Hindlimb muscle (tissue), 1 donor: Measurements from ENCODE around the gene TPRN. TPM values are rescaled to one million over a fixed set of nuclear protein-coding genes. Genes with fewer than 3 reads are reported as not detected.

ENCODE experiments used
- DNase-seq: peaks from one replicate; pipeline ENCODE4 v3.0.0-alpha.2; 2013
- polyA plus RNA-seq: library from polyadenylated mRNA; unstranded; fragments of 120-200 nt; gene quantifications from one replicate; pipeline ENCODE4 v1.2.1, GENCODE V29; 2013; ENCODE audit not compliant: insufficient read length

TPRN gene
- polyA plus RNA-seq, 1 donor = 14.0 TPM

DNA sequence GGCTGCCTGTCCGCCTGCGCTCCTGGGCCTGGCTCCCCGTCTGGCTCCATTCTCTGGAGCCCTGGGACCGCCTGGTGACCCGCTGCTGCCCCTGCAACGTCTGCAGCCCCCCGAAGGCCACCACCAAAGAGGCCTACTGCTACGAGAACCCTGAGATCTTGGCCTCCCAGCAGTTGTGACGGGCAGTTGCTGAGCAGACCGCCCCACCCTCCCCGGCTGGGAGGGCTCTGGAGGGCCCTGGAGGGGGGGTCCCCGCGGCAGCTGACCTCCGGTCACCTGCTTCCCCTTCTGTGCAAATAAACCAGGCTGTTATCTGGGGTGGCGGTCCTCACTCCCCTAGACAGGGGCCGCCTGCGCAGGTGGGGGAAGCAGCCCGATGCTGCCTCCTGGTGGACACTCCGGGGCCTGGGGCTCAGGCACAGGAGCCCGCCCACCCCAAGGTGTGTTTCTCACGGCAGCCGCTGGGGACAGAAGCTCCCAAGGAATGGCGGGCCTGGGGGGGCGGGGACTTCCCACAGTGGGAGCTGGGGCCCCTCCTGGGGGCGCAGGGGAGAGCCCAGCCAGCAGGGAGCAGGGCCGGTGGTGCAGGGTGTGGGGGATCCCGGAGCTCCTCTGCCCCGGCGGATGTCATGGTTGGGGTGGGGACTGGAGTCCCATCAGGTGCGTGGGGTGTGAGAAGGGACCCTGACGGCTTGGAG lies 35.8 kb upstream of the TPRN start:
- DNase-seq = peak; percentile 76

DNA sequence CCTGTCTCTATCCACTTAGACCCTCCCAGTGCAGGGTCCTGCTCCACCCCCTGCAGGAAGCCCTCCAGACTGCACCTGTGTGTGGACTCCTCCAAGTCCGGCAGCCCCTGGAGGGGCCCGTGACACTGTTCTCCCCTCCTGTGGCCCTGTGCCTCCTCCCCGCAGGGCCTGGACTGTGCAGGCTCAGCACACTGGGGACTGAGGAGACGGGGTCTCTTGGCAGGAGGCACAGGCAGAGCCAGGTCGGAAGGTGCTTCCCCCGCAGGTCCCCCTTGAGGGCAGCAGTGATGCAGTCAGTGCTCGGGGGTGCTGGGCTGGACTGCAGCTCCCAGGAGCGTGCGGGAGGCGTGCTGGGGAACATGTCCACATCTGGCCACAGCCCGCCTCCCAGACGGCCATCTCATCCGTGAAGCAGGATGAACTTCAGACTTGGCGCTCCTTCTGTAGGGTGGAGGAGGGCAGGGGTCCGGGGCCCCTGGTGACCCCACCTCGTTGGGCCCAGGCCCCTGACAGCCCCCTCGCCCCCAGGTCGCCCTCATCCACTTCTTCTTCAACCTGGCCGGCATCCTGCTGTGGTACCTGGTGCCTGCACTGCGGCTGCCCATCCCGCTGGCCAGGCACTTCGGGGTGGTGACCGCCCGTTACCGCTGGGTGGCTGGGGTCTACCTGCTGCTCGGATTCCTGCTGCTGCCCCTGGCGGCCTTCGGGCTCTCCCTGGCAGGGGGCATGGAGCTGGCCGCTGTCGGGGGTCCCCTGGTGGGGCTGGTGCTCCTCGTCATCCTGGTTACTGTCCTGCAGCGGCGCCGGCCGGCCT lies 35.1 kb upstream of the TPRN start:
- DNase-seq = no peak

DNA sequence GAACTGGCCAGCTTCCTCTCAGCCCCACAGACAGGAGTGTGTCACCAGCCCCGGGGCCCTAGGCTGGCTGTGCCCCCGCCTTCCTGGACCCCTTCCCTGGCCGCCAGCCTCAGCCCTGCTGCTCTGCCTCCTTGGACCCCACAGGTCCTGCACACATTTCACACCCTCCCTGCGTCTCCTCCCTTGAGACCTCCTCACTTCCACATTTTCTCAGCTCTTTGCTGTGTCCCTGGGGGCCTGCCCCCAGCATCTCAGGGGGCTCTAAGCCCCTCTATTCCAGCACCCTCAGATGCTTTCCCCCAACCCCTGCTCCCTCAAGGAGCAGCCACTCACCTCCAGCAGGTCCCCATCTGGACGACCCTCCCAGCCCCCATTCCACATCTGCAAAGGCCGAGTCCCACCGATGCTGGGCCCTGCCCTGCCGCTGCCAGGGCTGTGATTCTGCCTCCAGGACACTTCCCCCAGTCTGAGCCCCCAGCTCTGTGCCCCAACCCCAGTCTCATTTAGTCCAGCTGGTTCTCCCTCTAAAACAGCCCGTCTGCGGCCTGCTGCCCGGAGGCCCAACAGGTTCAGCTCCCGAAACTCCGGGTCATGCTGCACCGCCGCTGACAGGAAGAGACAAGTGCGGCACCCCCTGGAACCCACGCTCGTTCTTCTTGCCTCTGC lies 34.4 kb upstream of the TPRN start:
- DNase-seq = no peak

DNA sequence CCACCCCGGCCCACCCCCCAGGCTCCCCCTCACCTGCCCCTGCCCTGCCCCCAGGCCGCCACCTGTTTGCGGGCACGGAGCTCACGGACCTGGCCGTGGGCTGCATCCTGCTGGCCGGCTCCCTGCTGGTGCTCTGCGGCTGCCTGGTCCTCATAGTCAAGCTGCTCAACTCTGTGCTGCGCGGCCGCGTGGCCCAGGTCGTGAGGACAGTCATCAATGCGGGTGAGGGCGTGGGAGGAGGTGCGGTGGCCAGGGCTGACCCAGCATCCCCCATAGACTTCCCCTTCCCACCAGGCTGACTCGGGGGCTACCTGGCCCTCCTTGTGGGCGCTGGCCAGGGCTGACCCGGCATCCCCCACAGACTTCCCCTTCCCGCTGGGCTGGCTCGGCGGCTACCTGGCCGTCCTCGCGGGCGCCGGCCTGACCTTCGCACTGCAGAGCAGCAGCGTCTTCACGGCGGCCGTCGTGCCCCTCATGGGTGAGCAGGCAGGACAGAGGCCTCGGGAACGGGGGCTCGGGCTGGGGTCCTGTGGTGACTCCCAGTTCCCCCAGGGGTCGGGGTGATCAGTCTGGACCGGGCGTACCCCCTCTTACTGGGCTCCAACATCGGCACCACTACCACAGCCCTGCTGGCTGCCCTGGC lies 33.6 kb upstream of the TPRN start:
- DNase-seq = no peak

DNA sequence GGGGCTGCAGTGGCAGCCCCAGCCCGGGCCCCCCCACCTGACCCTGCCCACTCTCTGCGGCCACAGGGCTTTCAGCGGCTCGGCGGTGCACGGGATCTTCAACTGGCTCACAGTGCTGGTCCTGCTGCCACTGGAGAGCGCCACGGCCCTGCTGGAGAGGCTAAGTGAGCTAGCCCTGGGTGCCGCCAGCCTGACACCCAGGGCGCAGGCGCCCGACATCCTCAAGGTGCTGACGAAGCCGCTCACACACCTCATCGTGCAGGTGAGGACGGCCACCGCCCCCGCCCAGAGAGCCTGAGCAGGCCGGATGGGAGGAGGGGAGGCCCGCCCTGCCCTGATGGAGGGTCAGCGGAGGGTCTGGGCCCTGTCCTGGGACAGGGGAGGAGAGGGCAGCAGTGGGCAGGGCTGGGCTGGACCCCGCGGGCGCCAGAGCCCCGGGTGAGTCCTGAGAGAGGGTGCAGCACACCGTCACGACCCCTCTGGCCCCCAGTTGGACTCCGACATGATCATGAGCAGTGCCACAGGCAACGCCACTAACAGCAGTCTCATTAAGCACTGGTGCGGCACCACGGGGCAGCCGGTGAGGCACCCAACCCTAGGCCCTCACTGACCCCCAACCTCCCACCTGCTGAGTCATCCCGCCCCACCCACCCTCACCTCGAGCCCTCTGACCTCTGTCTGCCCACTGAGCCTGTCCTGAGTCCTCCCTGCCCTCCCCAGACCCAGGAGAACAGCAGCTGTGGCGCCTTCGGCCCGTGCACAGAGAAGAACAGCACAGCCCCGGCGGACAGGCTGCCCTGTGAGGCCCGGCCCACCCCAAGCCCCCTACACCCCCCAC lies 32.8 kb upstream of the TPRN start:
- no peak for DNase-seq

DNA sequence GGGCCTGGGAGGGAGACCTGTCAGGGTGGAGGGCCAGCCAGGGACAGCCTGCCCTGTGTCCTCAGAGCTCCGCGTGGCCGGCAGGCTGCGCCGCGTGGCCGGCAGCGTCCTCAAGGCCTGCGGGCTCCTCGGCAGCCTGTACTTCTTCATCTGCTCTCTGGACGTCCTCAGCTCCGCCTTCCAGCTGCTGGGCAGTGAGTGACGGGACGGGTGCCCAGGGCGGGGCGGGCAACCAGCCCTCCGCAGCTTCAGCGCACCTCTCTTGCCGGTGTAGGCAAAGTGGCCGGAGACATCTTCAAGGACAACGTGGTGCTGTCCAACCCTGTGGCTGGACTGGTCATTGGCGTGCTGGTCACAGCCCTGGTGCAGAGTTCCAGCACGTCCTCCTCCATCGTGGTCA lies 32.0 kb upstream of the TPRN start:
- no peak for DNase-seq

DNA sequence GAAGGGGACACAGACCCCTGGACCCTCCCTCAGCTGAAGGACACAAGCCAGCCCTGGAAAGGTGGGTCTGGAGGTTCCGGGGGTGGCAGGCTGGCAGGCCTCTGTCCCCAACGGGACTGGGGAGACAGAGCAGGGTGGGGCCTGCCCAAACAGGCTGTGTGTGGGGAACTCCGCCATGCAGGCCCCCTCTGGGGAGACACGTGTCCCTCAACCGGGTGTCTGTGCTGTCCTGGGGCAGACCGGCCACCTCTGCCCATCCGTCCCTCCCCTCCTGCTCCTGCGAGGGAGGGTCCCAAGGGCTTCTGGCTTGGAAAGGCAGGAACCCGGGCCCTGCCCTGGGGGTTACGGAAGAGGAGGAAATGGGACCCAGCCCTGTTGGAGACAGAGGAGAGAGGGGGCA lies 31.6 kb upstream of the TPRN start:
- no peak for DNase-seq

DNA sequence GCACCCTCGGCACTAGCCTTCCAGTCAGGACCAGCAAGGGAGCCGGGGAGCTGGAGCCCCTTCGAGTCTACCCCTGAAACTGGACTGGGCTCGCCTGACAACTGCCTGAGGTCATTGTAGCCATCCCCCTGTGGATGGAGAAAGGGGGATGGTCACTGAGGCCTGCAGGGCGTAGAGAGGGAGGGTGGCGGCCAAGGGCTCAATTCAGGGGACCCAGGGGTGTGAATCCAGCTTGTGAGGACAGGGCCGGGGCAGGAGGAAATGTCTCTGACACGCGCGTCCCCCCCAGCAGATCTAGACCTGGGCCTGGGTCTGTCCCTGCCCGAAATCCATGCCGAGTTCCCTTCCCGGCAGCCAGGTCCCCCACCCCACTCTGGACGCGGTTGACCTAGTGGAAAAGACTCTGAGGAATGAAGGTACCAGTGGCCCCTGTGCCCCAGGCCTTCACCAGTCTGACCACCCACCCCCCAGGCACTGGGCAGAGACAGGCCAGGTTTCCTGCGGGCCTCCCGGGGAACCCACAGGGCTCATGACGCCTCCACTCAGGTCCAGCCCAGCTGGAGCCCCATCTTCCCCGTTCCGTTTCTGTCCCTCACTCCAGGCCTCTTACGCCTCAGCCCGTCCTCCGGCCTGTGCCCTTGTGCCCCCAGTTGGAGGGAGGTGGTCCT lies 31.0 kb upstream of the TPRN start:
- DNase-seq = no peak

DNA sequence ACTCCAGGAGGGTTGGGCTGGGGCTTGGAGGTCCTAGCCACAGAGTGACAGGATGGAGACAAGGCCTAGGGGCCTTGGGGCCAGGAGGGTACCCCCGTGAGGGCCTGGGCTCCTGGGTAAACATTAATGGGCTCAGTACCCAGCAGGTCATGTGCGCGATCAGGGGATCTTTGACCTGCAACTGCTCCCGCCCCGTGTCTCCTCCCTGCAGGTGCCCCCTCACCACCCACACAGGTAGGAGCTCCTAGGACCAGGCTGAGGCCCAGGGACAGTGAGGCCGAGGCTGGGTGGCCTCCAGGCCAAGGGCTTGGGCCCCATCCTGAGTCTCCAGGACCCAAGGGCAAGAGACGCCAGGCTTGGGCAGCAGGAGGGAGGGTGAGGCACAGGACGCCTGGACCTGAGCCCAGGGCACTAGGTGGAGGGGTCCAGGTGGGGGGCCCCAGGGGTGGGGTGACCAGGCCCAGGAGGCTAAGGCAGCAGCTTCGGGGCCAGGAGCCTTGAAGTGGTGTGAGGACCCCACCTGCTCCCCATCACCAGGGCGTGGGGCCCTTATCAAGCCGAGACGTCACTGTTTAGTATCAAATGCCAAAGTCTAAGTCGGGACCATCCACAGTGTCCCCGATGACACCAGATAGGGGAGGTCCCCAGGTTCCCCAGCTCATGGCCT lies 30.3 kb upstream of the TPRN start, which contains the start of gene SLC34A3:
TSS of gene SLC34A3 (plus strand) at position 197 of the 667 bp plus-strand sequence. CDS start 802 bp downstream, outside the sequence.
- DNase-seq = no peak

DNA sequence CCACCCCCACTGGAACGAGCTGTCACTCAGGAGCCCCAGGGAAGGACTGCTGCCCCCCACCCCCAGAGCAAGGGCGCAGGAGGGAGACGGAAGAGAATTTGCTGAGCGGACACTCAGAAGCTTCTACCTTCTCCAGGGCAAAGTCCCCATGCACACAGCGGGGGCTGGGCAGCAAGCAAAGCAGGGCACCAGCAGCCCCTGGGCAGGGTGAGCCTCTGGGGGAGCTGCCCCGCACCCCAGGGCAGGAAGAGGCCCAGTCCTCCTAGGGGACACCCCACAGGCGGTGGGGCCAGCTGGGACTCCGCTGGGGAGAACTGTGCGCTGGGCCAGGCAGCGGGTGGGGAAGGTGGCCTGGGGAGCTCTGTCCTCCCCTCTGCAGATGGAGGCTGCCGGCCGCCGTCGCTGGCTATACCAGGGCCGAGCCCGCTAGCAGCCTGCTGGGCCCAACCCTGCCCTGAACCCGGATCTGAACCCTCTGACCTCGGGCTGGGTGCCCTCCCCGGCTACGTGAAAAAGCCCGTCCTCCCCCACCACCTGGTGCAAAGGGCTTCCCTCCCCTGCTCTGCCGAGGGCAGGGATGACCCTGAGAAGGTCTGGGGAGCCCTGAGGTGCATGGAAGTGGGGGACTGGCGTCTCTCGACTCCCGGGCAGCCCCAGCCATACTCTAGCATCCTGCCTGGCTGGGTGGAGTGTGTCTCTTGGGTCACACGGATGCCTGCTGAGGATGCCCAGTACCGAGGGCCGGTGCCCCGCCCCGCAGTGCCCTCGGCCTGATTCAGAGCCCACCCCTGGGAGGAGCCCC lies 29.6 kb upstream of the TPRN start:
- no peak for DNase-seq

DNA sequence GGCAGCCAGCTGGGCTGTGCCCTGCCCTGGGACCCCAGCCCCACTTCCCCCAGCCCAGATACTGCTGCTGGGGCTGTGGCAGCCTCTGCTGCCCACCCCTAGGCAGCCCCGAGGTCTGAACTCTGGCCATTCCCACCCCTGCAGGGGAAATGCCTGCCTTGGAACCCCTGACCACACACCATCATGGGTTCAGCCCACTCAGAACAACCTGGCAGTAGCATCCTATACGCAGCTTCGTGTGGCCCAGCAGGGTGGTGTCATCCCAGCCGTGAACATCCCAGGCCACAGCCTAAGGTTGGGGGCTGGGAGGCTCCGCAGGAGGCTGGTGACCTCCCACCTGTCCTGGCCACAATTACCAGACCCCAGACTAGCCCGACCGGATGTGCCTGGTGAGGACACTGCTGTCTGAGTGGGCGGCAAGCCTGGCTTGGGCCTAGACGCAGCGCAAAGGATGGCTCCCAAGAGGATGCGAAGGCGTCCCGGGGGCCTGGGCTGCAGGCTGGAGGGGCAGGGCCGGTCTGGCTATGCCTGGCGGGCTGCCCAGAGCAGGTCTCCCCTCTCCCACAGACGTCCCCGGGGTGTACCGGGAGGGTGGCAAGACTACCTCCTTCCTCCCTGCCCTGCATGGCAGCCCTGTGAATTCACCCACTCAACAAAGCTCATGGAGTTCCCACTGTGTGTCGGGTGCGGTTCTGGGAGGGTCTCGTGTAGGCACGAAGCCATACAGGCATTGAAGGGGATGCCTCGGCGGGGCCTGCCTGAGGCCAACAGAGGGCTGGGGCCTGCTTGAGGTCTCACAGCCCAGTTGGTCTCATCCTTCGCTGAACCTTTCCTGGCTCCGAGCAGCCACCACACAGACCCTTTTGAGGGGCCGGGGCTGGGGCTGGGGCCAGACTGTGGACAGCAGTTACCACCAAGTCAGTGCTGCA lies 28.7 kb upstream of the TPRN start:
- DNase-seq = no peak

DNA sequence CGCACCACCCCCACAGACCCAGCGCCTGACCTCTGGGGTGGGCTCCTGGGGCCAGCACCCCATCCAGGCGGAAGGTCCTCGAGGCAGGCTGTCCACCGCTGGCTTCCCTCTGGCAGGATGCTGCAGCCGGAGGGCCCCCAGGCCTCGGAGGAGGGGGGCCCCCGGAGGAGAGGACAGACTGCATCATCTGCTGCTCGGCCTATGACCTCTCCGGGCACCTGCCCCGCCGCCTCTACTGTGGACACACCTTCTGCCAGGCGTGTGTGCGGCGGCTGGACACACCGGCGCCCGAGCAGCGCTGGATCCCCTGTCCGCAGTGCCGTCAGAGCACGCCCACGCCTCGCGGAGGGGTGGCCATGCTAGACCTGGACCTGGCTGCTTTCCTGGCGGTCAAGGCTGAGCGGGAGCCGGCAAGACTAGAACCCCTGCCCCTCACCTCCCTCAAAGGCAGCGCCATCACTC lies 28.0 kb upstream of the TPRN start:
- DNase-seq = no peak

DNA sequence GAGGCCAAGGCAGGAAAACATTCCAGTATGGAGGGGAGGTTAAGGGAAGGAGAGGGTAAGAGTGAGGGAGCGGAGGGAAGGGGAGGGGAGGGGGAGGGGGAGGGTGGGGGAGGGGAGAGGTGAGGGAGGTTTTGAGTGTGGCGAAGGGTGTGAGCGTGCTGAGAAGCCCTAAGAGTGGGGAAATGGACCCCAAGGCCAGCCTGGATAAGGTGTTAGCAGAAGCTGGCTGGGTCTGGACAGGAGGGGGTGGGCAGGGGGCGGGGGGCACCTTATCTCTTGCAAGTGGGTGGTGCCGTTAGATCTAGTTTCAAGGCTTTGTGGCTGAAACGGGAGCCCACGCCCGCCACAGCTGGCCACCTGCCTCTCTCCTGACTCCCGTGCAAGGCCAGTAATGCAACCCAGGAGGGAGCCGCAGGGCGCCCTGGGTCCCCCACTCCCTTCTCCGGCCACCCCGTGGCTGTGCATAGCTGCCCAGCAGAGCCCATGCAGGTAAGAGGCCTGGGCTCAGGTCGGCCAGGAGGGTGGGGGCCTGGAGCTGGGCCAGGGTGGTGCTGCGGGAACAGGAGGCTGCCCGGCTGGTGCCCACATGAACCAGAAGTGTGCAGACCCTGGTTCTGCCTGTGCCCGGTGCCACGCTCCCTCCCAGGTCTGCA lies 27.4 kb upstream of the TPRN start:
- no peak for DNase-seq

DNA sequence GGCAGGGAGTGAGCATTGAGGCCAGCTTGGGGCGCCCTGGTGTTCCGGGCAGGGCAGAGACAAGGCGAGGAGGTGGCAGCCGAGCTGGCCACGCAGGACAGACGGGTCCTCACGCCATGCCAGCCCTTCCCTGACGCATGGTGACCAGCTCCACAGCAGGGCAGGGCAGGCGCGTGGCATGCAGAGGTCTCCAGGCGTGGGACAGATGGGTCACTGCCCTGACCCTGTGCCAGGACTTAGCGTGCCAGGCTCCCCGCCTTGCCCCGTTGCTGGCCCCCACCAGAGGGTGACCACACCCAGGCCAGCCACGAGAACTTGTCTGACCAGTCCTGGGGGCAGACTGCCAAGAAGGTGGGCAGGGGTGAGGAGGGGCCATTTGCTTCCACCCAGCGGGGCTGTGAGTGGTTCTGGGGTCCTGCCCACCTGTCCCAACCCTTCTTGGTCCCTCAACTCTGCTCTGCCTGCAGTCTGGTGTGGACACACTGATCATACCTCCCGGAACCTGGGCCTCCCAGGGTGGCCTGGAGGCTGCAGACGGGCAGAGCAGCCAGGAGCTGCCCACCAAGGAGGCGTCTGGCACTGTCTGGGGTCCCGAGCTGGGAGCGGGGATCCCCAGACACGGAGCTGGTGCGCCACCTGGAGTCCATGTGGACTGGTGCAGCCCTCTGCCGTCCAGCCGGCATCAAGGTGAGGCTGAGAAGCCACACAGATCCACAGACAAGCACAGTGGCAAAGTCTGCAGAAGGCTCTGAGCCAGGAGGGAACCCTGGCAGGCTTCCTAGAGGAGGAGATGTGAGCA lies 26.7 kb upstream of the TPRN start, which contains the start of gene RNF224:
TSS of gene RNF224 (plus strand) at position 449 of the 799 bp plus-strand sequence. CDS start 834 bp downstream, outside the sequence.
- peak; percentile 64 for DNase-seq

DNA sequence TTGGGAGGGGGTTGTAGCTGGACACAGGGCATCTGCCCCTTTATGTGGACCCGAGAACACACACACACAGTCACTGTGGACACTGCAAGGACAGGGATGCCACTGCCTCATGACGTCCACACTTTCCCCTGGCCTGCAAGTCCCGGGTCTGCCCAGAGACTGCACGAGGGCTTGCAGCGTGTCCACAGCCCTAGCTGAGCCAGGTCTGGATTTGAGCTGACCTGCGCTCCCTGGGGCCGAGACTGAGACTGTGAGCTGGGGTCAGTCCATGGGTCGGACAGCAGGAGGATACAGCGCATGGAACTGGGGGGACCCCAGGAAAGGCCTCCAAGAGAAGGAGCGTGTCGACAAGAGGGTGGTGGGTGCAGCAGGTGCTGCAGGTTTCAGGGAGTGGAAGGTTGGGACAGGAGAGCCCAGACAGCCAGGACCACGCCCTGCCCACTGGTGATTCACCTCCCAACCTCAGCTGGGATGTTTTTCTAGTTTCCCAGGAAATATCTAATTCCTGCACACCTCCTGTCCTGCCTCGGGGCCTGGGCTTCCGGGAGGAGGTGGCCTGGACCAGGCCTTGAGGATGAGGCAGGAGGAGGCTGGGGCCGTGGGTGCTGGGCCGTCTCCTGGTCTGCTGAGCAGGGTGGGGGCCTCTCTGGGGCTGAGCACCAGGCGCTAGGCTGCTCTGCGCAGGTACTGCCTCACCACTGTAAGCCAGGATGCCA lies 26.0 kb upstream of the TPRN start:
- DNase-seq = no peak

DNA sequence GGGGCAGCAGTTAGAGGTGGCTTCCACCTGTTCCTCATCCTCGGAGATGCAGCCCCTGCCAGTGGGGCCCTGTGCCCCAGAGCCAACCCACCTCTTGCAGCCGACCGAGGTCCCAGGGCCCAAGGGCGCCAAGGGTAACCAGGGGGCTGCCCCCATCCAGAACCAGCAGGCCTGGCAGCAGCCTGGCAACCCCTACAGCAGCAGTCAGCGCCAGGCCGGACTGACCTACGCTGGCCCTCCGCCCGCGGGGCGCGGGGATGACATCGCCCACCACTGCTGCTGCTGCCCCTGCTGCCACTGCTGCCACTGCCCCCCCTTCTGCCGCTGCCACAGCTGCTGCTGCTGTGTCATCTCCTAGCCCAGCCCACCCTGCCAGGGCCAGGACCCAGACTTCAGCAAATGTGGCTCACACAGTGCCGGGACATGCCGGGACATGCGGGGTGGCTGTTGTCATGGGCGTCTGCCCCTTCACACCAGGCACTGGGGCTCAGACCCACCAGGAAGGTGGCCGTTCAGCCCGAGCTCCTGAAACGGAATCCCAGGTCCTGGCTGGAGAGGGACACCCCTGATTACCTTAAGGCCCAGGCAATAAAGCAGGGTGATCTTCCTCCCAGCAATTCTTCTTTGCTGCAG lies 25.3 kb upstream of the TPRN start:
- no peak for DNase-seq
